ENCODE data around the gene KRT13. TPM values are rescaled to one million over a fixed set of nuclear protein-coding genes. Genes with fewer than 3 reads are reported as not detected.

The KRT13 gene
- total and polyA plus RNA-seq, 9 of the 15 experiments (the other 6 are each of a cell fraction or from before 2014, with no cell fraction given), result 0.11 to 1.1 (median 0.24) TPM; not detected in 3

- Histone ChIP-seq H3K4me2 (ENCODE audit: insufficient read depth, low read length) (no peak overlapping the region), H3K9me3 (replicated peaks; ENCODE audit: control insufficient read depth, insufficient read depth, low read depth, low read length) (no peaks in the 10 kb centered on the region), H3K4me1 (replicated peaks in 1 of 2; ENCODE audit: control insufficient read depth in 2 of 2, insufficient read depth in 2 of 2, low read length in 2 of 2) (peaks cover 31 to 40% of the 10 kb centered on the region in 2 experiments), H4K20me1 (replicated peaks; ENCODE audit: control insufficient read depth, insufficient read depth, low read length) (no peaks in the 10 kb centered on the region), H3K79me2 (ENCODE audit: control insufficient read depth, insufficient read depth, low read length) (no peaks in the 10 kb centered on the region), H3K9me1 (ENCODE audit: control insufficient read depth, insufficient read depth, low read length) (no peaks in the 10 kb centered on the region), H3K27me3 (ENCODE audit: control insufficient read depth in 2 of 2, insufficient read depth in 2 of 2, low read length in 2 of 2) (no peaks in the 10 kb centered on the region), H3K27ac (ENCODE audit: extremely low read depth, low read depth, low read length) (no peak overlapping the region), H2AFZ (ENCODE audit: low read depth, low read length) (no peak overlapping the region), H3K9ac (ENCODE audit: insufficient read depth in 1 of 2, low read depth in 2 of 2, low read length in 2 of 2) (no peak overlapping the region), H3K36me3 (ENCODE audit: control insufficient read depth, insufficient read depth, low read length) (no peaks in the 10 kb centered on the region), H3K4me3 (no peak overlapping the region)
- no peak for ATAC-seq
- 56% methylated on average over 3 of the region's 3 CpGs for WGBS (ENCODE audit: insufficient coverage, low coverage, missing lambda C conversion rate)
- no peak for FAIRE-seq
- POLR2A ChIA-PET, result interaction anchor here (1.9 kb wide), 1 partner anchor 10 kb away, joined by 5 read pairs; no protein-coding TSS in a partner anchor
- CTCF ChIA-PET (ENCODE audit: low intra/inter-chr PET ratio), result interaction anchor here (1.0 kb wide), 1 partner anchor 637 kb away, joined by 4 read pairs; no protein-coding TSS in a partner anchor
- peak; percentile 98 for TF ChIP-seq ZNF12 (CRISPR knock-in tag; IDR thresholded peaks at IDR 0.05)
- TF ChIP-seq RBFOX2 (IDR thresholded peaks at IDR 0.05; ENCODE audit: low read depth, low read length), result no peak
- no peak for DNase-seq (ENCODE audit: extremely low read depth in 1 of 4, low spot score in 3 of 4)
- in situ Hi-C loops (cut with MboI), result loop anchor here (5.0 kb wide), 3 partner anchors 60 to 745 kb away; partner anchors contain the start of gene KRT36
- intact Hi-C loops (cut with micrococcal nuclease), result no loop called here
- BruUV-seq (replicated peaks), result no TSS peak
Observed at GRCh38 chr17:41546819-41547218, 41.4 kb upstream of the KRT13 start.

GRCh38 chr17:41545829-41546410 lies 40.5 kb upstream of the KRT13 start:
- no peaks in the 10 kb centered on the region for H3K36me3 ChIP-seq (ENCODE audit: control insufficient read depth, insufficient read depth, low read length)
- TF ChIP-seq MAZ (CRISPR knock-in tag; conservative IDR thresholded peaks at IDR 0.05 in 1 of 2, IDR thresholded peaks at IDR 0.05 in 1 of 2), result no peak
- TF ChIP-seq PTTG1 (tag; IDR thresholded peaks at IDR 0.05; ENCODE audit: low read depth), result no peak
- no peak for TF ChIP-seq SIX5 (IDR thresholded peaks at IDR 0.05; ENCODE audit: borderline replicate concordance in 1 of 2, insufficient read depth in 1 of 2, low read depth in 1 of 2, low read length in 2 of 2)
- no peak for TF ChIP-seq ZNF785 (CRISPR knock-in tag; IDR thresholded peaks at IDR 0.05)
- H3K27ac ChIP-seq (ENCODE audit: extremely low read depth, low read depth, low read length), result no peak overlapping the region
- H2AFZ ChIP-seq (ENCODE audit: low read depth, low read length), result no peak overlapping the region
- H3K9me1 ChIP-seq (ENCODE audit: control insufficient read depth, insufficient read depth, low read length), result no peaks in the 10 kb centered on the region
- FAIRE-seq, result no peak
- no TSS peak for BruUV-seq (replicated peaks)
- DNase-seq (ENCODE audit: extremely low read depth in 1 of 4, low spot score in 3 of 4), result no peak
- no peaks in the 10 kb centered on the region for H4K20me1 ChIP-seq (replicated peaks; ENCODE audit: control insufficient read depth, insufficient read depth, low read length)
- no peaks in the 10 kb centered on the region for H3K27me3 ChIP-seq (ENCODE audit: control insufficient read depth in 2 of 2, insufficient read depth in 2 of 2, low read length in 2 of 2)
- ATAC-seq, result no peak
- H3K9ac ChIP-seq (ENCODE audit: insufficient read depth in 1 of 2, low read depth in 2 of 2, low read length in 2 of 2), result no peak overlapping the region
- CTCF ChIA-PET (ENCODE audit: low intra/inter-chr PET ratio), result interaction anchor here (1.0 kb wide), 1 partner anchor 636 kb away, joined by 4 read pairs; no protein-coding TSS in a partner anchor
- no peak overlapping the region for H3K4me3 ChIP-seq
- in situ Hi-C loops (cut with MboI) (loop anchor here (5.0 kb wide), 3 partner anchors 59 to 744 kb away; partner anchors contain the start of gene KRT36), intact Hi-C loops (cut with micrococcal nuclease) (no loop called here)
- H3K4me1 ChIP-seq (replicated peaks in 1 of 2; ENCODE audit: control insufficient read depth in 2 of 2, insufficient read depth in 2 of 2, low read length in 2 of 2), result peaks cover 36 to 44% of the 10 kb centered on the region in 2 experiments
- 68% methylated on average over 12 of the region's 13 CpGs for WGBS (ENCODE audit: insufficient coverage, low coverage, missing lambda C conversion rate)
- H3K79me2 ChIP-seq (ENCODE audit: control insufficient read depth, insufficient read depth, low read length), result no peaks in the 10 kb centered on the region
- H3K9me3 ChIP-seq (replicated peaks; ENCODE audit: control insufficient read depth, insufficient read depth, low read depth, low read length), result no peaks in the 10 kb centered on the region
- no peak overlapping the region for H3K4me2 ChIP-seq (ENCODE audit: insufficient read depth, low read length)
- POLR2A ChIA-PET, result no interaction called here
